ENCODE data around the gene TRIM74. TPM values are rescaled to one million over a fixed set of nuclear protein-coding genes. Genes with fewer than 3 reads are reported as not detected.
A peak's percentile ranks its signal among the peaks of the same experiment; 100 is the strongest.
"Not testable (repeated sequence)": the region's sequence is repeated elsewhere in the genome, so short reads cannot be mapped to it uniquely, and the experiment has no call there.

Gene TRIM74
- polyA plus RNA-seq, 1 experiment: not detected

DNA sequence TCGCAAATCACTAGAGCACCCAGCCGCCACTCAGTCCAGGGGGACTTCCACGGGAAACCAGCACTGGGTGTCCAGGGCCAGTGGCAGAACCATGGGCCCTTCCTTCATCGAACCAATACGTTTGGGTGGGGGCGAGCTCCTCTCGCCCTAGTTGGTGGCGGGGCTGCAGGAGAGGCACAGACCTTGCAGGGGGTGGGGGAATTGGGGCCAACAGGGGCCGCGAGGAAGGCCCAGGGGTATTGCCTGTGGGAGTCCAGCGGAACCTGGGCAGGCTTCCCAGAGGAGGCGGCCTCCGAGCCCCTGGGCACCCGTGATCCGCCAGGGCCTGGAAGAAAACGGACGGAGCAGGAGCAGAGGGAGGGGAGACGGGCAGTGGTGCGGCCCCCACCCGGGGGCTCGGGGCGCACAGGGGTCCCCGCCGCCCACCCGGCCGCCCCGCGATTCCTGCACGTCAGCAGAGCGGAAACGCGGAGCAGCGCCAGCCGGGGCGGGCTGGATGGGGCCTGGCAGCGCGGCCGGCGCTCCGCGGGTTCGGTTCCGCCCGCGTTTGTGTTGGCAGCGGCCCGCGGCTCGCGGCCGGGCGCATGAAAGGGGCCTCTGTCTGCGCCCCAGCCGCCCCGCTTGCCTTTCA, 6.5 kb upstream of the TRIM74 start:
- DNase-seq (ENCODE audit: low read depth, low spot score); H3K27me3 ChIP-seq (ENCODE audit: control insufficient read depth, insufficient read depth, low read length); CTCF ChIA-PET; H3K9me3 ChIP-seq (ENCODE audit: control insufficient read depth, insufficient read depth, low read length); POLR2A ChIA-PET; H3K27ac ChIP-seq (ENCODE audit: low read depth, low read length); H3K4me3 ChIP-seq (ENCODE audit: low read depth, low read length): not testable (repeated sequence)

DNA sequence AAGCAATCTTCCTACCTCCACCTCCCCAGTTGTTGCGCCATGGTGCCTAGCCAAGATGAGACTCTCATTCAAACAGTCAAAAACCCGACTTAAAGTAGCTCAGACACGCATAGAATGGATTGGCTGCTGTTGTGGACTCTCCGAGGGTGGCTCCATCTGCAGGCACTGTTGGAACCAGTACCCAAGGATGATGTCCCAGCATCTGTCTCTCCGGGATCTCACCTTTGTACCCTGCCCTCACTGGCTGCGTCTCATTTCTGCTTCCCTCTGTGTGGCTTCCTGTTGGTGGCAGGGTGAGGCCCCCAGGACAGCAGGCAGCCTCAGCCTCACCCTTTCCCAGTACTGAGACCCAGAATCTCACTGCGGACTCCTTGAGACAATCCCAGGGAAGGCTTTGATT, 5.5 kb upstream of the TRIM74 start:
- H3K27me3 ChIP-seq (ENCODE audit: control insufficient read depth, insufficient read depth, low read length); POLR2A ChIA-PET; CTCF ChIA-PET; H3K9me3 ChIP-seq (ENCODE audit: control insufficient read depth, insufficient read depth, low read length); H3K4me3 ChIP-seq (ENCODE audit: low read depth, low read length); H3K27ac ChIP-seq (ENCODE audit: low read depth, low read length); DNase-seq (ENCODE audit: low read depth, low spot score): not testable (repeated sequence)

DNA sequence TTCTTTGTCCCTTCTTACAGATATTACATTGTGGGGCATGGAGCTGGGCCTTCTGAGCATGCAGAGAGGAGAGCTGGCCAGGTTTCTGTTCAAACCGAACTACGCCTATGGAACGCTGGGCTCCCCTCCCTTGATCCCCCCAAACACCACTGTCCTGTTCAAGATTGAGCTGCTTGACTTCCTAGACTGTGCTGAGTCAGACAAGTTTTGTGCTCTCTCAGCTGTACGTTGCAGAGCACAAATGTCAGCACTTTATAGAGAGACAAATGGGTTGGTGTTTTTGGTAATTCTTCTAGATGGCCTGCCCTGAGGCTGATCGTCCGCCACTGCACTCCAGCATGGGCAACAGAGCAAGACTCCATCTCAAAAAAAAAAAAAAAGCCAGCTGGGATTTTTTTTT, 2.2 kb upstream of the TRIM74 start:
- H3K9me3 ChIP-seq (ENCODE audit: control insufficient read depth, insufficient read depth, low read length); DNase-seq (ENCODE audit: low read depth, low spot score); H3K27ac ChIP-seq (ENCODE audit: low read depth, low read length); POLR2A ChIA-PET; H3K27me3 ChIP-seq (ENCODE audit: control insufficient read depth, insufficient read depth, low read length); H3K4me3 ChIP-seq (ENCODE audit: low read depth, low read length); CTCF ChIA-PET: not testable (repeated sequence)

DNA sequence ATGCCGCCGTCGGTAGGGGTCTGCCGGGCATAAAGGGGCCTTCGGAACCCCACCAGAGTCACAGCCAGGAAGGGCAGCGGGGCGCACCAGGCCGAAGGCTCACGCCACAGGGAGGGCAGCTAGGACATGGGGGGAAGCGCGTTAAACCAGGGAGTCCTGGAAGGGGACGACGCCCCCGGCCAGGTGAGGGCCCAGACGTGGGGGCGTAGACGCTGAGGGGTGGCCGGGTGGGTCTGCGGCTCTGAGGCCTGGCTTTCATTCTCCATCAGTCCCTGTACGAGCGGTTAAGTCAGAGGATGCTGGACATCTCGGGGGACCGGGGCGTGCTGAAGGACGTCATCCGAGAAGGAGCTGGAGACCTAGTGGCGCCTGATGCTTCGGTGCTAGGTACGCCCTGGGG, 422 bp upstream of the TRIM74 start:
- DNase-seq (ENCODE audit: low read depth, low spot score); POLR2A ChIA-PET; H3K27me3 ChIP-seq (ENCODE audit: control insufficient read depth, insufficient read depth, low read length): not testable (repeated sequence)

DNA sequence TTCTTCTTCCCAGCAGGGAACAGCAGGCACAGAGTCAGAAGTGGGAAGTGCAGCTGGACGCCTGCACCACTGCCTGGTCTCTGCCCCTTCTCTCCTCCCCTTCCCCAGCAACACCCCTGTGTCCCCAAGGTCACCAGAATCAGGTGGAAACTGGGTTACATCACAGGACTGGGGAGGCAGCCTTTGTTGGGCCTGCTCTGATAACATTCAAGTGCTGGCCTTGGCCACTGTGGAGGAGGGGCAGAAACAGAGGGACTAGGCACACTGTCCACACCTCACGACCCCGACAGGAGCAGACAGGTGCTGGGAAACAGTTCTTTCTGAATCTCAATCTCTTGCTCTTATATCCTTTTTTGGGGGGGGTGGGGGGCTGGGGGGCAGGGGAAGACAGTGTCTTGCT, 2.4 kb downstream of the TRIM74 start:
- H3K27ac ChIP-seq (ENCODE audit: low read depth, low read length); H3K4me3 ChIP-seq (ENCODE audit: low read depth, low read length); H3K9me3 ChIP-seq (ENCODE audit: control insufficient read depth, insufficient read depth, low read length); POLR2A ChIA-PET; DNase-seq (ENCODE audit: low read depth, low spot score); CTCF ChIA-PET; H3K27me3 ChIP-seq (ENCODE audit: control insufficient read depth, insufficient read depth, low read length): not testable (repeated sequence)

More for the DNA sequence above, 422 bp upstream of the TRIM74 start:
- H3K27ac ChIP-seq (ENCODE audit: low read depth, low read length); H3K4me3 ChIP-seq (ENCODE audit: low read depth, low read length); H3K9me3 ChIP-seq (ENCODE audit: control insufficient read depth, insufficient read depth, low read length); CTCF ChIA-PET: not testable (repeated sequence)

DNA sequence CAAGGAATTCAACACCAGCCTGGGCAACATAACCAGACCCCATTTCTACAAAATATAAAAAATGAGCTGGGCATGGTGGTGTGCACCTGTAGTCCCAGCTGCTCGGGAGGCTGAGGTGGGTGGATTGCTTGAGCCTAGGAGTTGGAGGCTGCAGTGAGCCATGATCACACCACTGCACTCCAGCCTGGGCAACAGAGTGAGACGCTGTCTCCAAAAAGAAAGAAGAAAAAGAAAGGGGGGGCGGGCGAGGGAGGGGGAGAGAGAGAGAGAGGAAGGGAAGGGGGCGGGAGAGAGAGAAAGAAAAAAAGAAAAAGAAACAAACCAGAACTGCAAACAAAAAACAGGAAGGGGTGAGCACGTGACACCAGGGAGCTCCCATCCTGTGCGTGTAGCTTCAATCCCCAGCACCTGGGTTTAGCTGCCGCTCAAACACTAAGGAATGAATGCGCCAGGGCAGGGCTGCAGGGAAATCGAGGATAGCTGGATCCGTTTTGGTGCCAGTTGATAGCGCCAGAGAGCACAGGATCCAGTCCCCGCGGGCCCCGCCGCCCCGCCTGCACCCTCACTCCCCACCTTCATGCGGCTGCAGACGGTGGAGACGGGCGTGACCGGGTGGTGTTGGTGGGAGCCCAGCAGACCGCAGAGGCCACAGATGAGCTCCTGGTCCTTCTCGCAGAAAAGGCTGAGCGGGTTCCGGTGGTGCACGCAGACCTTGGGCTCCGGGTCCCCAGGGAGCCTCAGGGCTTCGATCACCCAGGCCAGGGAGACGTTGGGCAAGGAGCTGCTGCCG, 3.9 kb downstream of the TRIM74 start:
- H3K4me3 ChIP-seq (ENCODE audit: low read depth, low read length); H3K9me3 ChIP-seq (ENCODE audit: control insufficient read depth, insufficient read depth, low read length); DNase-seq (ENCODE audit: low read depth, low spot score); CTCF ChIA-PET; H3K27ac ChIP-seq (ENCODE audit: low read depth, low read length); POLR2A ChIA-PET; H3K27me3 ChIP-seq (ENCODE audit: control insufficient read depth, insufficient read depth, low read length): not testable (repeated sequence)

DNA sequence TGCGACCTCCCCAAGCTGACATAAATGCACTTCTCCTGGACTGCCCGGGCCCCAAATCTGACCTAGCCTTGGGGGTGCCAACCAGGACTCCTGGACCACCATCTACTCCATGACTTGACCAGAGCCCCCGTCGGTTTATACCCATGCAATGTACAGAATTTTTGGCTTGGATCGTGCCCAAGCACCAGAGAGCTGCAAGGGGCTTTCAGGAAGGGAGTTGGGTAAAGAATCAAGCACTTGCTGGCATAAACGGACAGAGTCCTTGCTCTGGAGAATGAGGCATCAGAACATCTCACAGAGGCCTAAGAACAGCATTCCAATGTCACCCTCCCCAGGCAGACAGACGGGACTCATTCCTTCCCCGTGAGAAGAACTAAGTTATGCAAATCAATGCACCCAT, 6.2 kb downstream of the TRIM74 start:
- H3K27me3 ChIP-seq (ENCODE audit: control insufficient read depth, insufficient read depth, low read length); H3K4me3 ChIP-seq (ENCODE audit: low read depth, low read length); POLR2A ChIA-PET; CTCF ChIA-PET; DNase-seq (ENCODE audit: low read depth, low spot score); H3K9me3 ChIP-seq (ENCODE audit: control insufficient read depth, insufficient read depth, low read length); H3K27ac ChIP-seq (ENCODE audit: low read depth, low read length): not testable (repeated sequence)

DNA sequence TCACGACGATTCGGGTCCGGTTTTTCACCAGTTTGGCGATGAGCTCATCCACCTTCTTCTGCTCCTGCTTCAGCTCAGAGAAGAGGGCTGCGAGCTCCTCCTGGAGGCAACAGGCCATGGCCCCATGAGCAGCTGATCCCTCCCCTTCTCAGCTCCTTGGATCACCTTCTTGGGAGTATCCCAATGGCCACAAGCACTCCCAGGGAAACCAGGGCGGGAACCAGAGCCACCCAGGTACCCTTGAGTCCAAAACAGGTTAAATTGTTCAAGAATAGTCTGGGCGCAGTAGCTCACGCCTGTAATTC, 8.0 kb downstream of the TRIM74 start:
- H3K9me3 ChIP-seq (ENCODE audit: control insufficient read depth, insufficient read depth, low read length); CTCF ChIA-PET; H3K4me3 ChIP-seq (ENCODE audit: low read depth, low read length); H3K27ac ChIP-seq (ENCODE audit: low read depth, low read length); H3K27me3 ChIP-seq (ENCODE audit: control insufficient read depth, insufficient read depth, low read length); POLR2A ChIA-PET; DNase-seq (ENCODE audit: low read depth, low spot score): not testable (repeated sequence)

DNA sequence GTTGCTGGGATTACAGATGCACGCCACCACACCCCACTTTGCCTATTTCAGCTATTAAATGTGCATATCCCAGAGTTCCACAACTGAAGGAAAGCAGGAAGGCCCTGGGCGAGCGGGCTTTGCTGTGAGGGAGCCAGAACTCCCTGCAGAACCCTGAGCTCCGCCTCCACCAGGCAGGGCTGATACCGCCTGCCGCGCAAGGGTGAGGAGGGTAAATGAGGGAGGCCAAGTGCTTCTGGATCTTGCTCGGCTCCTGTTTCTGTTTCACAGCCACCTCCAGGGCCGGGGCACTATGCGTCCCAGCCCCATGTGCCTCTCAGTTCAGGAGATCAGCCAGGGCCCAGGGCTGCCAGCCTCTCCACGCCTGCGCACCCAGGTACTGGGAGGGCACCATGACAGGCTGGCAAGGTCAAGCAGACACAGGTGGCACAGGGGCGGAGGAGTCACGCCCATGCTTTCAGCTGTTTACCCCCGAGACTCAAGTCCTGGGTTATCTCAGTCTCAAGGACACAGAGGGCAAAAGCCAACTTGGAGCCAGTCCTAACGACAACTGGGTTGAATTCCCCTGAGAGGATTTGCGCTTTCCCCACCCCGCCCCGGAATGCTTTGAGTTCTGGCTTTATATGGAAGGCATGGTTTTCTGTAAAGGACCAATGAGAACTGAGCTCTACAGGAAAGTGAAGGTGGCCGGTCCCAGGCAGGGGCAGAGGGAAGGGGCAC, 8.5 kb downstream of the TRIM74 start:
- H3K4me3 ChIP-seq (ENCODE audit: low read depth, low read length); H3K27ac ChIP-seq (ENCODE audit: low read depth, low read length); H3K9me3 ChIP-seq (ENCODE audit: control insufficient read depth, insufficient read depth, low read length); DNase-seq (ENCODE audit: low read depth, low spot score); CTCF ChIA-PET; POLR2A ChIA-PET; H3K27me3 ChIP-seq (ENCODE audit: control insufficient read depth, insufficient read depth, low read length): not testable (repeated sequence)

DNA sequence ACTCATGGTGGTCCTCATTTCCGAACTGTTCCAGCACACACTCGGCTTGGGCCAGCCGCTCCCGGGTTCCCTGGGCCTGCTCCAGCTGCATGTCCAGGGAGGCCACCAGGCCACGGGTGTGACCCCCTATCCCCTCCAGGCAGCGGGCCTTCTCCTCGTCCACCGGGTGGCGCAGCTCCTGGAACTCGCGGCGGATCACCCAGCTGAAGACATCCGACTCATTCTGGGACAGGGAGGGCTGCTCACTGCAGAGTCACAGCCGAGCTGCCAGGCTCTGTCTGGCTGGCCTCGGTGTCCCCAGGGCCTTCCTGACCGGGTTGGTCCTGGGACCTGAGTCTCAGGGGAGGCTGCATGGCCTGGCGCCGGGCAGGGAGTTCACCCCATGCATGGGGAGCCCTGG, 9.2 kb downstream of the TRIM74 start:
- POLR2A ChIA-PET, CTCF ChIA-PET: not testable (repeated sequence)

DNA sequence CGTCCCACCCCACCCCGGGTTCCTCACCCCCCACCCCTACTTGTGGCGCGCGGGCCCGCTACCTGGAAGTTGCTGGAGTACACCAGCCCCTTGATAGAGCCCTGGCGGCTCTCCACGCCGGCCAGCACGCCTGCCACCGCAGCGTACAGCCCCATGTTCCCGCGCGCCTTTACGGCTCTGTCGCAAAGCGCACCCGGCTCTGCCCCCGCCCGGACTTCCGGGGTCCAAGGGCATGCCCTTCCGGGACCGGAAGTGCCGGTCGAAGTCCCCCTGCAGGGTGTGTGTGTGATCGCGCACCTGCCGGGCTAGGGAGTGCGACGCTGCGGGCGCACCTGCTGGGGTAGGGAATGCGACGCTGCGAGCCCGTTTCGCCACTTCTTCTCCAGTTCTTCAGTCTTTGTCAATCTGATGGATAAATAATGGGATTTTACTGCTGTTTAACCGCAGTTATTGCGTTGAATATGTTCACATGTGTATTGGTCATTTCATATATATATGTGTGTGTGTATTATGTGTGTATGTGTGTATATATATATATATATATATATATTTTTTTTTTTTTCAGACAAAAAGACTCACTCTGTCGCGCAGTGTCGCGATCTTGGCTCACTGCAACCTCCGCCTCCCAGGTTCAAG, 14.6 kb downstream of the TRIM74 start:
- H3K27me3 ChIP-seq (ENCODE audit: control insufficient read depth, insufficient read depth, low read length); CTCF ChIA-PET; H3K9me3 ChIP-seq (ENCODE audit: control insufficient read depth, insufficient read depth, low read length); POLR2A ChIA-PET; H3K27ac ChIP-seq (ENCODE audit: low read depth, low read length); DNase-seq (ENCODE audit: low read depth, low spot score): not testable (repeated sequence)
- H3K4me3 ChIP-seq (ENCODE audit: low read depth, low read length): peak overlapping the region; percentile 27; the same call in 1 of the 2 replicates

More for the DNA sequence above, 9.2 kb downstream of the TRIM74 start:
- not testable (repeated sequence) for DNase-seq (ENCODE audit: low read depth, low spot score); H3K9me3 ChIP-seq (ENCODE audit: control insufficient read depth, insufficient read depth, low read length); H3K4me3 ChIP-seq (ENCODE audit: low read depth, low read length); H3K27me3 ChIP-seq (ENCODE audit: control insufficient read depth, insufficient read depth, low read length); H3K27ac ChIP-seq (ENCODE audit: low read depth, low read length)
